HG03103 (cell line): ENCODE data around the gene MS4A6A.
"Not testable (repeated sequence)": the region's sequence is repeated elsewhere in the genome, so short reads cannot be mapped to it uniquely, and the experiment has no call there.

ENCODE experiments used
- ATAC-seq: cut with Tn5 transposase; IDR thresholded peaks from one replicate; pipeline ENCODE4 v1.9.1; 2021; ENCODE audit warnings: low read depth; ENCODE audit not compliant: unreplicated experiment

Gene MS4A6A

GRCh38 chr11:60130496-60130895 is 52.4 kb downstream of the MS4A6A start:
- ATAC-seq: no peak

- ATAC-seq: no peak
Observed at GRCh38 chr11:60129853-60130252, 53.0 kb downstream of the MS4A6A start.

GRCh38 chr11:60128866-60129265 is 54.0 kb downstream of the MS4A6A start:
- not testable (repeated sequence) for ATAC-seq

- no peak for ATAC-seq
Observed at GRCh38 chr11:60128376-60128775, 54.5 kb downstream of the MS4A6A start.

- ATAC-seq: no peak
Observed at GRCh38 chr11:60127311-60127811, 55.5 kb downstream of the MS4A6A start.

- no peak for ATAC-seq
Observed at GRCh38 chr11:60125956-60126585, 56.8 kb downstream of the MS4A6A start.

- ATAC-seq: no peak
Observed at GRCh38 chr11:60124802-60125432, 58.0 kb downstream of the MS4A6A start.
